Uterus (tissue), 4 donors: ENCODE results near the gene EPS8L2. TPM values are rescaled to one million over a fixed set of nuclear protein-coding genes. Genes with fewer than 3 reads are reported as not detected.

ENCODE experiments used
- DNase-seq, 2 donors: peaks; one replicate each; pipeline ENCODE4 v3.0.0-alpha.2; 2019 to 2020
- H3K27ac ChIP-seq, 2 donors: fragments of 200-600 bp; sonication (generic); 1 replicate in 1 of 2; 2 replicates in 1 of 2; pipeline ENCODE4 v1.5.1; 2016 to 2018
- H3K27me3 ChIP-seq, 2 donors: fragments of 200-600 bp; sonication (generic); one replicate each; pipeline ENCODE4 v1.5.1; 2018 to 2019; ENCODE audit warnings: control low read depth in 1 of 2
- H3K36me3 ChIP-seq, 2 donors: fragments of 200-600 bp; sonication (generic); one replicate each; pipeline ENCODE4 v1.5.1; 2019; ENCODE audit warnings: control low read depth in 1 of 2
- H3K4me1 ChIP-seq, 2 donors: fragments of 200-600 bp; sonication (generic); one replicate each; pipeline ENCODE4 v1.5.1; 2018 to 2019; ENCODE audit warnings: control low read depth in 1 of 2
- H3K4me3 ChIP-seq, 2 donors: fragments of 200-600 bp; sonication (generic); 1 replicate in 1 of 2; 2 replicates in 1 of 2; pipeline ENCODE4 v1.5.1; 2018 to 2019; ENCODE audit warnings: mild to moderate bottlenecking in 1 of 2
- H3K9me3 ChIP-seq, 2 donors: fragments of 200-600 bp; sonication (generic); one replicate each; pipeline ENCODE4 v1.5.1; 2019; ENCODE audit warnings: control low read depth in 1 of 2
- POLR2A ChIP-seq, 2 donors: fragments of 450-650 bp; IDR thresholded peaks; one replicate each; pipeline ENCODE4 v1.6.1; 2016; ENCODE audit warnings: antibody characterized with exemption in 2 of 2, mild to moderate bottlenecking in 1 of 2, moderate library complexity in 1 of 2
- intact Hi-C: fragments of 100-400 bp; cut with DNase I; formaldehyde crosslinking; loops from one replicate; pipeline ENCODE4 v1.15.1; 2023; ENCODE audit warnings: low total_unique reads
- total RNA-seq, 4 donors: library from RNA; depleted of rRNA in 3 of 4; stranded (reverse); fragments of >200 nt in 3 of 4; gene quantifications; one replicate each; pipeline versions ENCODE4 v1.1.0 to v1.2.4, GENCODE V29; 2014 to 2023
- TF ChIP-seq, protein P1 (sequence below), 4 experiments: fragments of 200-600 bp in 2 of 4; fragments of 450-650 bp in 2 of 4; sonication (generic) in 2 of 4; IDR thresholded peaks; one replicate each; pipeline ENCODE4 v1.5.1; 2016 to 2019; ENCODE audit warnings: antibody characterized with exemption in 4 of 4, mild to moderate bottlenecking in 2 of 4, moderate library complexity in 1 of 4
- donor health status: DM: yes; HTN: yes; CAD: no.

EPS8L2 gene
- total RNA-seq, 4 donors from 2014 or later: 12.2 to 52.8 (median 32.3) TPM

GRCh38 chr11:769887-770641 lies 64.0 kb downstream of the EPS8L2 start:
- H3K36me3 ChIP-seq: no peaks in the 10 kb centered on the region
- intact Hi-C loops: no loop called here
- TF ChIP-seq POLR2A (IDR thresholded peaks at IDR 0.05): no peak
- TF ChIP-seq, protein P1, sequence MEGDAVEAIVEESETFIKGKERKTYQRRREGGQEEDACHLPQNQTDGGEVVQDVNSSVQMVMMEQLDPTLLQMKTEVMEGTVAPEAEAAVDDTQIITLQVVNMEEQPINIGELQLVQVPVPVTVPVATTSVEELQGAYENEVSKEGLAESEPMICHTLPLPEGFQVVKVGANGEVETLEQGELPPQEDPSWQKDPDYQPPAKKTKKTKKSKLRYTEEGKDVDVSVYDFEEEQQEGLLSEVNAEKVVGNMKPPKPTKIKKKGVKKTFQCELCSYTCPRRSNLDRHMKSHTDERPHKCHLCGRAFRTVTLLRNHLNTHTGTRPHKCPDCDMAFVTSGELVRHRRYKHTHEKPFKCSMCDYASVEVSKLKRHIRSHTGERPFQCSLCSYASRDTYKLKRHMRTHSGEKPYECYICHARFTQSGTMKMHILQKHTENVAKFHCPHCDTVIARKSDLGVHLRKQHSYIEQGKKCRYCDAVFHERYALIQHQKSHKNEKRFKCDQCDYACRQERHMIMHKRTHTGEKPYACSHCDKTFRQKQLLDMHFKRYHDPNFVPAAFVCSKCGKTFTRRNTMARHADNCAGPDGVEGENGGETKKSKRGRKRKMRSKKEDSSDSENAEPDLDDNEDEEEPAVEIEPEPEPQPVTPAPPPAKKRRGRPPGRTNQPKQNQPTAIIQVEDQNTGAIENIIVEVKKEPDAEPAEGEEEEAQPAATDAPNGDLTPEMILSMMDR (IDR thresholded peaks at IDR 0.05): no peak
- H3K27me3 ChIP-seq: no peaks in the 10 kb centered on the region
- DNase-seq: no peak
- H3K4me1 ChIP-seq: no peaks in the 10 kb centered on the region
- no peaks in the 10 kb centered on the region for H3K9me3 ChIP-seq
- no peak overlapping the region for H3K4me3 ChIP-seq
- H3K27ac ChIP-seq: no peak overlapping the region

GRCh38 chr11:770642-771616 lies 64.9 kb downstream of the EPS8L2 start:
- H3K4me3 ChIP-seq: no peak overlapping the region
- H3K27me3 ChIP-seq: no peaks in the 10 kb centered on the region
- no peak for DNase-seq
- TF ChIP-seq, protein P1 (IDR thresholded peaks at IDR 0.05): no peak
- TF ChIP-seq POLR2A (IDR thresholded peaks at IDR 0.05): no peak
- intact Hi-C loops: no loop called here
- no peaks in the 10 kb centered on the region for H3K36me3 ChIP-seq
- no peak overlapping the region for H3K27ac ChIP-seq
- no peaks in the 10 kb centered on the region for H3K9me3 ChIP-seq
- H3K4me1 ChIP-seq: peaks cover 0 to 6% of the 10 kb centered on the region in 2 donors

DNA sequence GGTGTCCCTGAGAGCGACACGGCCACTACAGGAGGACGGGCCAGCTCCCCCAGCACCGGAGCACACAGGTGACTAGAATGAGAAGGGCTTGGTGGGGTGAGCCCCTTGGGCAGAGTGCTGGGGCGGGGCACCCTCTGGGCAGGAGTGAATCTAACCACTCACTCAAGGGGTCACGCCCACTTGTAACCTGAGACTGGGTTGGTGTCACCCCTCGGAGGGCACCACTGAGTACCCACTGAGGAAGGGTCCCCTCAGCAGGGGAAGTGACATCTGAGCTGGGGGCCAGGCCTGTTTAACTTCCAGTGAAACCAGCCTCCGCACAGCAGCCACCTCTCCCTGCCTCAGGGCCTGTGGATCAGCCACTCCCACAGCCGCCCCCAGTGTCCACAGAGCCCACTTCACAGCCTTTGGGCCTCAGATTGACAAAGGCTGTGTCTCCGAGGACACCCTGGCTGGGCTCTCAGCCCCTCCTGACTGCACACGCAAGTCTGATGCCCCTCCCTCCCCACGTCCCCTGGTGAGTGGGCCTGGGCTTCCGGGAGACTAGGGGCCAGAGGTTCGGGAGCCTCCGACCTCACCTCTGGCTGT lies 65.7 kb downstream of the EPS8L2 start:
- no peaks in the 10 kb centered on the region for H3K36me3 ChIP-seq

GRCh38 chr11:772429-773390 lies 66.7 kb downstream of the EPS8L2 start:
- Histone ChIP-seq H3K4me3 (no peak overlapping the region), H3K36me3 (no peaks in the 10 kb centered on the region), H3K4me1 (peaks cover 0 to 15% of the 10 kb centered on the region in 2 donors), H3K27me3 (no peaks in the 10 kb centered on the region), H3K27ac (no peak overlapping the region), H3K9me3 (no peaks in the 10 kb centered on the region)
- peak in 1 of 2 donors; percentile 26 for DNase-seq
- TF ChIP-seq, protein P1 (IDR thresholded peaks at IDR 0.05): no peak
- TF ChIP-seq POLR2A (IDR thresholded peaks at IDR 0.05): no peak
- intact Hi-C loops: no loop called here

More for the DNA sequence above, 65.7 kb downstream of the EPS8L2 start:
- intact Hi-C loops: no loop called here
- Histone ChIP-seq H3K27me3 (no peaks in the 10 kb centered on the region), H3K4me1 (peaks cover 0 to 14% of the 10 kb centered on the region in 2 donors), H3K9me3 (no peaks in the 10 kb centered on the region), H3K27ac (no peak overlapping the region), H3K4me3 (no peak overlapping the region)
- no peak for TF ChIP-seq POLR2A (IDR thresholded peaks at IDR 0.05)
- TF ChIP-seq, protein P1 (IDR thresholded peaks at IDR 0.05): no peak
- no peak for DNase-seq
